CD14-positive monocyte (primary cell): ENCODE measurements around the gene ALG10. TPM values are rescaled to one million over a fixed set of nuclear protein-coding genes. Genes with fewer than 3 reads are reported as not detected.

Experiments used
- DNase-seq, 3 donors: peaks; one replicate each; pipeline ENCODE4 v3.0.0-alpha.2; 2011 to 2022
- H2AFZ ChIP-seq: 2 replicates; pipeline ENCODE4 v1.6.0; 2012; ENCODE audit warnings: mild to moderate bottlenecking, low read depth, low read length, inconsistent platforms; ENCODE audit not compliant: insufficient read depth, poor library complexity, severe bottlenecking
- H3K27ac ChIP-seq, 2 donors: 1 replicate in 1 of 2; 2 replicates in 1 of 2; pipeline ENCODE4 v1.5.1; 2012 to 2013; ENCODE audit warnings: low read length in 2 of 2, control low read depth in 1 of 2, inconsistent platforms in 1 of 2, low read depth in 1 of 2, mild to moderate bottlenecking in 1 of 2
- H3K27me3 ChIP-seq, 2 donors: one replicate each; pipeline versions ENCODE4 v1.6.0 to v1.6.1; 2011 to 2013; ENCODE audit warnings: low read length in 2 of 2; ENCODE audit not compliant: control insufficient read depth in 2 of 2, insufficient read depth in 2 of 2
- H3K36me3 ChIP-seq, 2 donors: replicated peaks in 1 of 2; 1 replicate in 1 of 2; 2 replicates in 1 of 2; pipeline versions ENCODE4 v1.5.1 to v1.6.1; 2012 to 2013; ENCODE audit warnings: low read length in 2 of 2, control low read depth in 1 of 2, inconsistent platforms in 1 of 2, mild to moderate bottlenecking in 1 of 2; ENCODE audit not compliant: insufficient read depth in 2 of 2, control insufficient read depth in 1 of 2
- H3K4me1 ChIP-seq, 2 donors: 1 replicate in 1 of 2; 2 replicates in 1 of 2; pipeline versions ENCODE4 v1.5.1 to v1.6.1; 2012 to 2013; ENCODE audit warnings: low read length in 2 of 2, control low read depth in 1 of 2, inconsistent platforms in 1 of 2, mild to moderate bottlenecking in 1 of 2, moderate library complexity in 1 of 2; ENCODE audit not compliant: insufficient read depth in 2 of 2, control insufficient read depth in 1 of 2
- H3K4me2 ChIP-seq: replicated peaks from 2 replicates; pipeline ENCODE3; 2012; ENCODE audit warnings: low read length, moderate library complexity, mild to moderate bottlenecking; ENCODE audit not compliant: poor library complexity, severe bottlenecking; ENCODE audit errors: extremely low read depth
- H3K4me3 ChIP-seq, 3 experiments: fragments of 200-600 bp in 1 of 3; sonication (generic) in 1 of 3; replicated peaks in 1 of 3; 1 replicate in 2 of 3; 2 replicates in 1 of 3; pipeline ENCODE4 v1.5.1; 2011 to 2013; ENCODE audit warnings: low read length in 3 of 3, mild to moderate bottlenecking in 3 of 3, control low read depth in 2 of 3, low read depth in 2 of 3, inconsistent platforms in 1 of 3, moderate library complexity in 1 of 3
- H3K79me2 ChIP-seq: 2 replicates; pipeline ENCODE4 v1.6.0; 2012; ENCODE audit warnings: mild to moderate bottlenecking, control low read depth, inconsistent platforms, low read length, moderate library complexity; ENCODE audit not compliant: insufficient read depth
- H3K9ac ChIP-seq: 2 replicates; pipeline ENCODE4 v1.6.0; 2017; ENCODE audit warnings: low read length, mild to moderate bottlenecking; ENCODE audit not compliant: insufficient read depth, poor library complexity, severe bottlenecking
- H3K9me3 ChIP-seq, 2 donors: replicated peaks in 1 of 2; 1 replicate in 1 of 2; 2 replicates in 1 of 2; pipeline versions ENCODE4 v1.5.1 to v1.6.1; 2012 to 2013; ENCODE audit warnings: low read length in 2 of 2, control low read depth in 1 of 2; ENCODE audit not compliant: control insufficient read depth in 1 of 2, insufficient read depth in 1 of 2
- H4K20me1 ChIP-seq: 2 replicates; pipeline ENCODE4 v1.6.0; 2012; ENCODE audit warnings: mild to moderate bottlenecking, low read length, control low read depth, moderate library complexity; ENCODE audit not compliant: insufficient read depth
- H3K27ac Mint-ChIP-seq, 7 donors: one replicate each; pipeline ENCODE4 v1.8.0; 2020; ENCODE audit warnings: mild to moderate bottlenecking in 7 of 7, mixed read lengths in 7 of 7, moderate library complexity in 6 of 7, inconsistent platforms in 2 of 7
- H3K27me3 Mint-ChIP-seq, 3 donors: one replicate each; pipeline ENCODE4 v1.8.0; 2021 to 2022; ENCODE audit warnings: low read depth in 3 of 3, mild to moderate bottlenecking in 3 of 3, mixed read lengths in 3 of 3, moderate library complexity in 3 of 3, inconsistent platforms in 1 of 3
- H3K36me3 Mint-ChIP-seq, 2 donors: one replicate each; pipeline ENCODE4 v1.8.0; 2020; ENCODE audit warnings: mixed read lengths in 2 of 2, inconsistent platforms in 1 of 2, mild to moderate bottlenecking in 1 of 2
- H3K4me1 Mint-ChIP-seq: one replicate; pipeline ENCODE4 v1.8.0; 2020; ENCODE audit warnings: mild to moderate bottlenecking, mixed read lengths
- H3K4me3 Mint-ChIP-seq, 2 donors: one replicate each; pipeline ENCODE4 v1.8.0; 2020; ENCODE audit warnings: mild to moderate bottlenecking in 2 of 2, mixed read lengths in 2 of 2, moderate library complexity in 1 of 2
- H3K9me3 Mint-ChIP-seq, 7 donors: one replicate each; pipeline ENCODE4 v1.8.0; 2020 to 2022; ENCODE audit warnings: mixed read lengths in 7 of 7, mild to moderate bottlenecking in 6 of 7, moderate library complexity in 6 of 7, inconsistent platforms in 2 of 7
- CTCF ChIP-seq: fragments of 200-600 bp; IDR thresholded peaks from one replicate; pipeline ENCODE4 v1.8.0; 2022; ENCODE audit warnings: antibody characterized with exemption, mild to moderate bottlenecking
- WGBS: methylation state at CpG from one replicate; pipeline ENCODE4 v1.1.5; 2013; ENCODE audit warnings: missing lambda C conversion rate; ENCODE audit not compliant: insufficient coverage; 5-methylcytosine and 5-hydroxymethylcytosine counted together
- intact Hi-C, 2 donors: fragments of 100-400 bp; cut with micrococcal nuclease; formaldehyde crosslinking; loops; one replicate each; pipeline versions ENCODE4 v1.15.0 to v1.15.1; 2023
- polyA plus RNA-seq, 3 donors: library from polyadenylated mRNA; depleted of rRNA in 1 of 3; unstranded in 2 of 3; stranded (reverse) in 1 of 3; fragments of 300-500 nt in 2 of 3; fragments of >200 nt in 1 of 3; fragmentation: Illumina TruSeq in 2 of 3; gene quantifications; 1 replicate in 2 of 3; 2 replicates in 1 of 3; pipeline ENCODE4 v1.2.3, GENCODE V29; 2012 to 2021

The ALG10 gene
- polyA plus RNA-seq, 3 donors = 1.5 to 2.0 (median 1.6) TPM

GRCh38 chr12:33977887-33978286, 44.4 kb upstream of the ALG10 start:
- H3K4me3 Mint-ChIP-seq = no peak overlapping the region
- Histone ChIP-seq H3K27ac (no peak overlapping the region), H3K27me3 (no peaks in the 10 kb centered on the region), H3K36me3 (no peaks in the 10 kb centered on the region), H3K79me2 (no peaks in the 10 kb centered on the region), H3K9ac (no peak overlapping the region), H4K20me1 (no peaks in the 10 kb centered on the region), H3K4me2 (no peak overlapping the region), H3K9me3 (peaks cover 0 to 3% of the 10 kb centered on the region in 2 donors), H3K4me1 (no peaks in the 10 kb centered on the region), H3K4me3 (no peak overlapping the region), H2AFZ (no peak overlapping the region)
- DNase-seq = no peak
- no peak for TF ChIP-seq CTCF
- no peaks in the 10 kb centered on the region for H3K4me1 Mint-ChIP-seq
- peaks cover 2 to 6% (median 5%) of the 10 kb centered on the region in 7 donors for H3K9me3 Mint-ChIP-seq
- no peaks in the 10 kb centered on the region for H3K27me3 Mint-ChIP-seq
- intact Hi-C loops = no loop called here
- no peak overlapping the region for H3K27ac Mint-ChIP-seq
- no peaks in the 10 kb centered on the region for H3K36me3 Mint-ChIP-seq
- no CpG with 5 or more reads among the region's 1 CpG for WGBS

GRCh38 chr12:33988197-33988805, 34.0 kb upstream of the ALG10 start:
- DNase-seq = no peak
- Mint-ChIP-seq H3K27me3 (no peaks in the 10 kb centered on the region), H3K36me3 (no peaks in the 10 kb centered on the region), H3K4me1 (no peaks in the 10 kb centered on the region), H3K4me3 (no peak overlapping the region), H3K9me3 (peaks cover 0 to 3% (median 0%) of the 10 kb centered on the region in 7 donors), H3K27ac (no peak overlapping the region)
- Histone ChIP-seq H3K4me1 (no peaks in the 10 kb centered on the region), H3K4me3 (no peak overlapping the region), H2AFZ (no peak overlapping the region), H3K9ac (no peak overlapping the region), H3K27ac (no peak overlapping the region), H3K79me2 (no peaks in the 10 kb centered on the region), H3K9me3 (no peaks in the 10 kb centered on the region), H3K27me3 (no peaks in the 10 kb centered on the region), H3K36me3 (no peaks in the 10 kb centered on the region), H3K4me2 (no peak overlapping the region), H4K20me1 (no peaks in the 10 kb centered on the region)
- intact Hi-C loops = no loop called here
- TF ChIP-seq CTCF = no peak
- WGBS = no CpG with 5 or more reads among the region's 4 CpGs
